Glutamatergic neuron (in vitro differentiated cells): ENCODE data around the gene COMMD1. TPM values are rescaled to one million over a fixed set of nuclear protein-coding genes. Genes with fewer than 3 reads are reported as not detected.
"Not testable (repeated sequence)": the region's sequence is repeated elsewhere in the genome, so short reads cannot be mapped to it uniquely, and the experiment has no call there.

Source experiments
- DNase-seq: peaks from one replicate; pipeline ENCODE4 v3.0.0; 2022
- H3K27ac Mint-ChIP-seq: one replicate; pipeline ENCODE4 v1.8.0; 2020; ENCODE audit warnings: mild to moderate bottlenecking, mixed read lengths, inconsistent platforms; ENCODE audit not compliant: unreplicated experiment
- H3K27me3 Mint-ChIP-seq: one replicate; pipeline ENCODE4 v1.8.0; 2020; ENCODE audit warnings: mild to moderate bottlenecking, moderate library complexity, mixed read lengths, inconsistent platforms; ENCODE audit not compliant: unreplicated experiment
- H3K36me3 Mint-ChIP-seq: one replicate; pipeline ENCODE4 v1.8.0; 2020; ENCODE audit warnings: mild to moderate bottlenecking, mixed read lengths, inconsistent platforms; ENCODE audit not compliant: unreplicated experiment
- H3K4me1 Mint-ChIP-seq: one replicate; pipeline ENCODE4 v1.8.0; 2020; ENCODE audit warnings: mild to moderate bottlenecking, low read depth, mixed read lengths, inconsistent platforms; ENCODE audit not compliant: unreplicated experiment
- H3K4me3 Mint-ChIP-seq: one replicate; pipeline ENCODE4 v1.8.0; 2020; ENCODE audit warnings: mild to moderate bottlenecking, mixed read lengths, inconsistent platforms; ENCODE audit not compliant: unreplicated experiment
- H3K9me3 Mint-ChIP-seq: one replicate; pipeline ENCODE4 v1.8.0; 2020; ENCODE audit warnings: mild to moderate bottlenecking, moderate library complexity, mixed read lengths, inconsistent platforms; ENCODE audit not compliant: unreplicated experiment
- total RNA-seq: library from RNA; stranded (reverse); fragmentation: NEBNext Ultra II Directional; extraction: Animal tissue kit (Norgen Biotek cat#: 25700); gene quantifications from one replicate; pipeline ENCODE4 v1.2.1, GENCODE V29; 2021; ENCODE audit not compliant: unreplicated experiment
- TF ChIP-seq, protein P1 (sequence below): fragments of 200-600 bp; sonication (generic); IDR thresholded peaks from one replicate; pipeline ENCODE4 v1.5.0; 2021; ENCODE audit not compliant: partially characterized antibody, unreplicated experiment

The COMMD1 gene
- total RNA-seq, 1 donor from 2014 or later, result 48.2 TPM

DNA sequence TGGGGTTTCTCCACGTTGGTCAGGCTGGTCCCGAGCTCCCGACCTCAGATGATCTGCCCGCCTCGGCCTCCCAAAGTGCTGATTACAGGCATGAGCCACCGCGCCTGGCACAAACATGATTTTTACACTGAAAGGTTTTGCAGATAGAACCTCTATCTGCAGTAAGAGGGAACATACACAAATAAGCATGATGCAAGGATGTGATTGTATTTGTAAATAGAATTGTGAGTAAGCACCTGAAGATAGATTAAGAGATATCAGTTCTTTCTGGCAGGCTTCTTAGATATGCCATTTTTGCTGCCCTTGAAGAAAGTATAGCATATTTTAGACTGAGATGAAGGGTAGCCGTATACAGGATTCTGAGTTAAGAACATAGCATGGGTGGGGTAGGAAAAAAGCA is 3.6 kb downstream of the COMMD1 start:
- H3K27ac Mint-ChIP-seq, result no peak overlapping the region
- no peak for DNase-seq
- H3K27me3 Mint-ChIP-seq, result peaks cover 2% of the 10 kb centered on the region
- H3K4me3 Mint-ChIP-seq, result no peak overlapping the region
- no peaks in the 10 kb centered on the region for H3K4me1 Mint-ChIP-seq
- TF ChIP-seq, protein P1, sequence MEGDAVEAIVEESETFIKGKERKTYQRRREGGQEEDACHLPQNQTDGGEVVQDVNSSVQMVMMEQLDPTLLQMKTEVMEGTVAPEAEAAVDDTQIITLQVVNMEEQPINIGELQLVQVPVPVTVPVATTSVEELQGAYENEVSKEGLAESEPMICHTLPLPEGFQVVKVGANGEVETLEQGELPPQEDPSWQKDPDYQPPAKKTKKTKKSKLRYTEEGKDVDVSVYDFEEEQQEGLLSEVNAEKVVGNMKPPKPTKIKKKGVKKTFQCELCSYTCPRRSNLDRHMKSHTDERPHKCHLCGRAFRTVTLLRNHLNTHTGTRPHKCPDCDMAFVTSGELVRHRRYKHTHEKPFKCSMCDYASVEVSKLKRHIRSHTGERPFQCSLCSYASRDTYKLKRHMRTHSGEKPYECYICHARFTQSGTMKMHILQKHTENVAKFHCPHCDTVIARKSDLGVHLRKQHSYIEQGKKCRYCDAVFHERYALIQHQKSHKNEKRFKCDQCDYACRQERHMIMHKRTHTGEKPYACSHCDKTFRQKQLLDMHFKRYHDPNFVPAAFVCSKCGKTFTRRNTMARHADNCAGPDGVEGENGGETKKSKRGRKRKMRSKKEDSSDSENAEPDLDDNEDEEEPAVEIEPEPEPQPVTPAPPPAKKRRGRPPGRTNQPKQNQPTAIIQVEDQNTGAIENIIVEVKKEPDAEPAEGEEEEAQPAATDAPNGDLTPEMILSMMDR, result no peak
- no peaks in the 10 kb centered on the region for H3K9me3 Mint-ChIP-seq
- no peaks in the 10 kb centered on the region for H3K36me3 Mint-ChIP-seq

DNA sequence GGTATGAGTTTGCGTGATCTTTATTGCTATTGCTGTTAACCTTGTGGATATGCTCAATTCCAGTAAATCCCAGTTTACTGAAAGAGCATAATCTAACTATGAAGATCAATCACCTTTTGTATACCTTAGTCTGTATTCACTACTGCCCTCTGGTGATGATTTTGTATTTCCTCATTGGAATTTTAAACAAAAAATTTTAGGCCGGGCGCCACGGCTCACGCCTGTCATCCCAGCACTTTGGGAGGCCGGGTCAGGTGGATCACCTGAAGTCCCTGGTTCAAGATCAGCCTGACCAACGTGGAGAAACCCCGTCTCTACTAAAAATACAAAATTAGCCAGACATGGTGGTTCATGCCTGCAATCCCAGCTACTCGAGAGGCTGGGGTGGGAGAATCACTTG is 5.1 kb downstream of the COMMD1 start:
- H3K4me1 Mint-ChIP-seq, result no peaks in the 10 kb centered on the region
- H3K4me3 Mint-ChIP-seq, result no peak overlapping the region
- TF ChIP-seq, protein P1, result no peak
- no peaks in the 10 kb centered on the region for H3K36me3 Mint-ChIP-seq
- no peak overlapping the region for H3K27ac Mint-ChIP-seq
- no peaks in the 10 kb centered on the region for H3K9me3 Mint-ChIP-seq
- DNase-seq, result no peak
- peaks cover 2% of the 10 kb centered on the region for H3K27me3 Mint-ChIP-seq

DNA sequence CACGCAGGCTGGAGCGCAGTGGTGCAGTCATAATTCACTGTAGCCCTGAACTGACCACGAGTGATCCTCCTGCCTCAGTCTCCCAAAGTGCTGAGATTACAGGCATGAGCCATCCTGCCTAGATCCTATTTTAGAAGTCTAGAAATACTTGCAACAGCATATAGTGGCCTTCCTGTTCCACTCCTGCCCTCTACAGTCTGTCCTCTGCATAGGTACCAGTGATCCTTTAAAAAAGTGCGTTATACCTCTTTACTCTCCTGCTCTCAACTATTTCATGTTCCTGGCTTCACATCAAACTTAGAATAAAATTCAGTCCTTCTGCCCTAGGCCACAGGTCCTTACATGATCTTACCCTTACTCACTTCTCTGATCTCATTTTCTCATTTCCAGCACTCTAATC is 6.0 kb downstream of the COMMD1 start:
- H3K4me3 Mint-ChIP-seq, result no peak overlapping the region
- TF ChIP-seq, protein P1, result no peak
- no peaks in the 10 kb centered on the region for H3K36me3 Mint-ChIP-seq
- H3K4me1 Mint-ChIP-seq, result no peaks in the 10 kb centered on the region
- no peak for DNase-seq
- no peak overlapping the region for H3K27ac Mint-ChIP-seq
- no peaks in the 10 kb centered on the region for H3K9me3 Mint-ChIP-seq
- H3K27me3 Mint-ChIP-seq, result peaks cover 2% of the 10 kb centered on the region

DNA sequence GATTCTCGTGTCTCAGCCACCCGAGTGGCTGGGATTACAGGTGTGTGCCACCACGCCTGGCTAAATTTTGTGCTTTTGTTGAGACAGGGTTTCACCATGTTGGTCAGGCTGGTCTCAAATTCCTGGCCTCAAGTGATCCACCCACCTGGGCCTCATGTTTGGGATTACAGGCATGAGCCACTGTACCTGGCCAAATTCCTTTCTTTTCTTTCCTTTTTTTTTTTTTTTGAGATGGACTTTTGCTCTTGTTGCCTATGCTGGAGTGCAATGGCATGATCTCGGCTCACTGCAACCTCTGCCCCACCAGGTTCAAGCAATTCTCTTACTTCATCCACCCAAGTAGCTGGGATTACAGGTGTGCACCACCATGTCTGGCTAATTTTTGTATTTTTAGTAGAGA is 9.3 kb downstream of the COMMD1 start:
- H3K27ac Mint-ChIP-seq, H3K27me3 Mint-ChIP-seq, H3K36me3 Mint-ChIP-seq, H3K4me3 Mint-ChIP-seq, DNase-seq, H3K4me1 Mint-ChIP-seq, H3K9me3 Mint-ChIP-seq: not testable (repeated sequence)

DNA sequence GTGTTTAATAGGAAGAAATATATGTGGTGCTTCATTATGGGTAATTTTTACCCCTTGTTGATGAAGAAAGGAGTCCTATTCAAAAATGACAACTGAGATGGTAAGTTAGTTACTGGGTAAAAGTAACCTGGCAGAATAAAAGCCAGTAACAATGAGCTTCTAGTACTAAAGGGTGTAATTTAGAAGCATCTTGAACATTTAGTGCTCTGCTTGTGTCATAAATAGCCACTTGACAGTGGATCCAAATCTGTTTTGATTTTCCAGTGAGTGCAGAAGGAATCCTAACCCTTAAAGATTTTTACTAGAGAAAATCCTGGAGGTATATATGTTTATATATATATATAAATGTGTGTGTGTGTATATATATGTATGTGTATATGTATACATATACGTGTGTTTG is 15.1 kb downstream of the COMMD1 start:
- Mint-ChIP-seq H3K27me3 (peaks cover 4% of the 10 kb centered on the region), H3K4me3 (no peak overlapping the region), H3K27ac (no peak overlapping the region), H3K36me3 (peaks cover 5% of the 10 kb centered on the region), H3K4me1 (no peaks in the 10 kb centered on the region), H3K9me3 (no peaks in the 10 kb centered on the region)
- TF ChIP-seq, protein P1, result no peak
- DNase-seq, result no peak

DNA sequence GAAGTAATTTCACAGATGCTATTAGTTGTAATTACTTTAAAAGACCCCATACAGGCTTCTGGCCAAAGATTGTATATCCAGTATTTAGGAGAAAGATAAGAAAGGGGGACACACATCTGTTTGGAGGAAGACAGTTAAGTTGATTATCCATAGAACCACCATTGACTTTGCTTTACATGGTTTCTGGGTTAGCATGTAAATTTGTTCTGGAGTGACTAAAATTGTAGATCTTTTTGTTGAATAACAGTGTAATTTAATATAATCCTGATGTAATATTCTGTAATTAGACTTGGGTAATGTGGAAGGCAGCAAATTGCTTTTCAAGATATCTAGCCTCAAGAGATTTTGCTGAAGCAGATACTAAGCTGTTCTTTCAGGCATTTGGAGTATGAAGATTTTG is 17.2 kb downstream of the COMMD1 start:
- Mint-ChIP-seq H3K4me1 (no peaks in the 10 kb centered on the region), H3K4me3 (no peak overlapping the region), H3K27me3 (peaks cover 4% of the 10 kb centered on the region), H3K36me3 (peaks cover 5% of the 10 kb centered on the region), H3K27ac (no peak overlapping the region), H3K9me3 (no peaks in the 10 kb centered on the region)
- no peak for DNase-seq
- TF ChIP-seq, protein P1, result no peak
